Sigmoid colon (tissue), 4 donors: ENCODE data around the gene NOL8.

Experiments
- CTCF ChIP-seq, 4 experiments: fragments of 450-650 bp in 3 of 4; fragments of 200-600 bp in 1 of 4; IDR thresholded peaks; one replicate each; pipeline ENCODE4 v1.5.1; 2016 to 2019; ENCODE audit warnings: antibody characterized with exemption in 4 of 4, mild to moderate bottlenecking in 3 of 4, moderate library complexity in 2 of 4
- POLR2AphosphoS5 ChIP-seq, 4 donors: sonication (generic); formaldehyde crosslinking; IDR thresholded peaks; one replicate each; pipeline ENCODE4 v1.6.1; 2017; ENCODE audit warnings: antibody characterized with exemption in 4 of 4

DNA sequence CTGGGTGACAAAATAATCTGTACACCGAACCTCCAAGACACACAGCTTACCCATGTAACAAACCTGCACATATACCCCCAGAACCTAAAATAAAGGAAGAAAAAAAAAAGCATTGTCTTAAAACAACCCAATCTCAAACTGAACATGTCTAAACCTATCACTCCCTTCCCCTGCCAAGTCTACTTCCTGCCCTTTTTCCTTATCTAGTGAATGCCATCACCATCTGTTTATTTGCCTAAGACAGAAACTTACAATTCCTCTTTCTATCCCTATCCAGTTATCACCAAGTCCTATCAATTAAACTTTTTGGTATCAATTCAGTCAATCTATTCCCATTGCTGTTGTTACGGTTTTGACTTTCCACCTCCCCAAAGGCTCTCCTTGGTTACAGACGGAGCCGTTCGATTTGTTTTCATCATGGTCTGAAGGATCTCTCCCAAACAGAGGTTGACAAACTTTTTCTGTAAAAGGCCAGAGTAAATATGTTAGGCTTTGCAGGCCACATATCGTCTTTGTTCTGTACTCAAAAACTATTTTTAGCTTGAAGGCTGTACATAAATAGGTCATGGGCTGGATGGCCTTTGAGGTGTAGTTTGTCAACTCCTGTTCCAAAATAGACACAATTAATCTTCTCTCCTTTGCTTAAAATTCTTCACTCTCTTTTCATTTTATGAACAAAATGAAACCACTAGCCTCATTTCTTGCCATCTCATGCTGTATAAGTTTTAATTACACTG is 12.1 kb downstream of the NOL8 start:
- TF ChIP-seq POLR2AphosphoS5 (IDR thresholded peaks at IDR 0.05) = no peak
- no peak for TF ChIP-seq CTCF (IDR thresholded peaks at IDR 0.05)
